ENCODE results near the gene CCND2. TPM values are rescaled to one million over a fixed set of nuclear protein-coding genes. Genes with fewer than 3 reads are reported as not detected.

Gene CCND2
- total RNA-seq = 57.7 TPM
- long read RNA-seq, full-length matches to known transcripts = 43 of 53 reads
- long read RNA-seq, partial matches to known transcripts = 1 of 53 reads
- long read RNA-seq, other reads (novel, unspliced or antisense) = 9 of 53 reads

DNA sequence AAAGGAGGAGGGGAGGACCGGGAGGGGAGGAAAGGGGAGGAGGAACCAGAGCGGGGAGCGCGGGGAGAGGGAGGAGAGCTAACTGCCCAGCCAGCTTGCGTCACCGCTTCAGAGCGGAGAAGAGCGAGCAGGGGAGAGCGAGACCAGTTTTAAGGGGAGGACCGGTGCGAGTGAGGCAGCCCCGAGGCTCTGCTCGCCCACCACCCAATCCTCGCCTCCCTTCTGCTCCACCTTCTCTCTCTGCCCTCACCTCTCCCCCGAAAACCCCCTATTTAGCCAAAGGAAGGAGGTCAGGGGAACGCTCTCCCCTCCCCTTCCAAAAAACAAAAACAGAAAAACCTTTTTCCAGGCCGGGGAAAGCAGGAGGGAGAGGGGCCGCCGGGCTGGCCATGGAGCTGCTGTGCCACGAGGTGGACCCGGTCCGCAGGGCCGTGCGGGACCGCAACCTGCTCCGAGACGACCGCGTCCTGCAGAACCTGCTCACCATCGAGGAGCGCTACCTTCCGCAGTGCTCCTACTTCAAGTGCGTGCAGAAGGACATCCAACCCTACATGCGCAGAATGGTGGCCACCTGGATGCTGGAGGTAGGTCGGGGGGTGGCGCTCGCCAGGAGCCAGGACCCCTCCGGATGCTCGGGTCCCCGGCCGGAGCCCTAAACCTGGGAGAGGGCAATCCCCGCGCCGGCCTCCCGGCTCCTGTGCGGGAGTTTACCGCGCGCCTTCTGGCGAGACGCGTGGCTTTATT is at the start of gene CCND2:
Gene CCND2, plus strand, starts transcription at position 111 of the 744 bp plus-strand sequence. Its CDS starts 279 bp downstream, at position 390.
- TF ChIP-seq CTCF (IDR thresholded peaks at IDR 0.05) = no peak
- peaks cover 82% of the 10 kb centered on the region for H3K4me1 ChIP-seq
- ATAC-seq (peak; percentile 75 to 76), DNase-seq (peak; percentile 89)
- H3K9me3 ChIP-seq = no peaks in the 10 kb centered on the region
- peak within 1 kb of the TSS; percentile 87 for H3K27ac ChIP-seq
- H3K4me3 ChIP-seq = peak within 1 kb of the TSS; percentile 77
- intact Hi-C loops (cut with DNase I) = no loop called here
- peaks cover 5% of the 10 kb centered on the region for H3K36me3 ChIP-seq
- H3K27me3 ChIP-seq (ENCODE audit: low read depth) = peaks cover 47% of the 10 kb centered on the region

DNA sequence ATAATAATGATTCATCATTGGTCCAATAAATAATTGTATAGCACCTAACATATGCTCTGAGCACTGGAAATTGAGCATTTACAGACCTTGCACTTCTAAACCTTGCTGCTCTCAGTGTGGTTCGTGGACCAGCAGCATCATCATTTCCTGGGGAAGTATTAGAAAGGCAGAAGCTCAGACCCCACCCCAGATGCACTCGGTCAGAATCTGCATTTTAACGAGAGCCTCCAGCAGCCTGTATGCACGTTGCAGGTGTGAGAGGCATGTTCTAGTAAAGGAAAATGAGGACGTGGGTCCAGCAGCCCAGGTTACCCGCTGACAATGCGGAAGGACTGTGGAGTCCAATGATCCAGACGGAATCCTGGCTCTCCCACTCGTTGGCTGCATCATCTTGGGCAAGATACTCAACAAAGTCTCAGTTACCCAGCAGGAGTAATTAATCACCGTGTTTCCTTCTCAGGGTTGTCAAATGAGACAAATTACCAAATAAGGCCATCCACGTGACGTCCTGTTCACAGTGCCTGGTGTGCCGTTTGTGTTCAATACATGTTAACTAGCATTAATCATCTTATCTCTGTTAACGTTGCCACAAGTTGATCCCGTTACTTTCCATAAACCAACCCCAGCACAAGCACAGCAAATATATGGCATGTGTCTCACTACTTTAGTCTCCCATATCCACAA is 49.2 kb upstream of the CCND2 start:
- ATAC-seq (no peak), DNase-seq (no peak)
- H3K36me3 ChIP-seq = no peaks in the 10 kb centered on the region
- no peaks in the 10 kb centered on the region for H3K9me3 ChIP-seq
- intact Hi-C loops (cut with DNase I) = no loop called here
- TF ChIP-seq CTCF (IDR thresholded peaks at IDR 0.05) = no peak
- peaks cover 7% of the 10 kb centered on the region for H3K4me1 ChIP-seq
- no peak overlapping the region for H3K27ac ChIP-seq
- no peak overlapping the region for H3K4me3 ChIP-seq
- no peaks in the 10 kb centered on the region for H3K27me3 ChIP-seq (ENCODE audit: low read depth)

DNA sequence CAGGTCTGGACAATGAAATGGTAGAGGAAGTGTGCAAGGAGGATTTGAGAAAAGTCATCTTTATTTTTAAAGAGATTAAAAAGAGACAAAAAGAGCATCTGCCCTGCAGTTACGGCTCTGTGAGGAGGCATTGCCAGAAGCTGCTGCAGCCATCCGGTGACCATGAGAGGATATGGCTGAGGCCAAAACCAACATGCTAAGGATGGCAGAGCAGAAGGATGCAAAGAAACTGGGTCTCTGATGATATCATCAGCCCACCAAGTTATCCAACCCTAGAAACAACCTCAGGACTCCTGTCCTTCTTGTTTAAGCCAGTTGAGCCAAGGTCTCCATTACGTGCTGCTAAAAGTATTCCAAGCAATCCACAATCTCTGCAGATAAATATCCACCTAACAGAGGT is 48.0 kb upstream of the CCND2 start:
- no peak for TF ChIP-seq CTCF (IDR thresholded peaks at IDR 0.05)
- Histone ChIP-seq H3K4me1 (peaks cover 7% of the 10 kb centered on the region), H3K27ac (no peak overlapping the region), H3K4me3 (no peak overlapping the region), H3K9me3 (no peaks in the 10 kb centered on the region), H3K27me3 (ENCODE audit: low read depth) (no peaks in the 10 kb centered on the region), H3K36me3 (no peaks in the 10 kb centered on the region)
- intact Hi-C loops (cut with DNase I) = no loop called here
- DNase-seq (no peak), ATAC-seq (no peak)

DNA sequence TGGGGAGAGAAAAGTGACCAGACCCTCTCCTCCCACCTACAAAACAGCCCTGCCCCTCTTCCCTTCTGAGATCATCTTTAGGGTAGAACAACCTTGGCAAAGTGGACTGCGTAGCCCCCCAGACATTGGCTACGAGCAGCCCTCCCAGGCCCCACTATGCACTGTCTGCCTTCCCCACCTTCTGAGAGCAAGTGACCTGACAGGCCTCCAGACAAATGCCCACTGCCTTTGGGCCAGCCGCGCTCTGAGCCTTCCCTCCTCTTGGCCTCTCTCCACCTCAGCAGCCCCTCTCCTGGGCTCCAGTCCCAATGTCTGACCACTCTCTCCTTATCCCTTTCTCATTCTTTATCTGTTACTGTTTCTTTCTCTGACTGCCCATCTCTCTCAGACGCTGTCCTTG is 46.5 kb upstream of the CCND2 start:
- no peak for TF ChIP-seq CTCF (IDR thresholded peaks at IDR 0.05)
- H3K27me3 ChIP-seq (ENCODE audit: low read depth) = no peaks in the 10 kb centered on the region
- ATAC-seq (no peak), DNase-seq (no peak)
- H3K36me3 ChIP-seq = no peaks in the 10 kb centered on the region
- H3K9me3 ChIP-seq = no peaks in the 10 kb centered on the region
- intact Hi-C loops (cut with DNase I) = no loop called here
- peaks cover 7% of the 10 kb centered on the region for H3K4me1 ChIP-seq
- no peak overlapping the region for H3K27ac ChIP-seq
- H3K4me3 ChIP-seq = no peak overlapping the region

DNA sequence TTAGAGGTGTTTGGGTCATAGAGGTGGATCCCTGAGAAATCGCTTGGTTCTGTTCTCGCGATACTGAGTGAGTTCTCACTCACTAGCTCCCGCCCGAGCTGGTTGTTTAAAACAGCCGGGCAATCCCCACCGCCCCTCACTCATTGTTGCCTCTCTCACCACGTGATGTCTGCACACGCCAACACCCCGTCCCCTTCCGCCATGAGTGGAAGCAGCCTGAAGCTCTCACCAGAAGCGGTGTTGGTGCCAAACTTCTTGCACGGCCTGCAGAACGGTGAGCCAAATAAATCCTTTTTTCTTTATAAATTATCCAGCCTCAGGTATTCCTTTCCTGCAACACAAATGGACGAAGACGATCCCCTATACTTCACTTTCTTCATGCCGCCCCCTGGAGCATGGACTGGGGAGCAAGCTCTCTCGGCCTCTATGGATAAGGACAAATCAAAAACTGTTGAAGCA is 45.4 kb upstream of the CCND2 start:
- no peak for ATAC-seq
- no peak for DNase-seq
- H3K4me1 ChIP-seq = peaks cover 7% of the 10 kb centered on the region
- no peaks in the 10 kb centered on the region for H3K36me3 ChIP-seq
- TF ChIP-seq CTCF (IDR thresholded peaks at IDR 0.05) = no peak
- no peak overlapping the region for H3K4me3 ChIP-seq
- no peaks in the 10 kb centered on the region for H3K9me3 ChIP-seq
- no peak overlapping the region for H3K27ac ChIP-seq
- intact Hi-C loops (cut with DNase I) = no loop called here
- H3K27me3 ChIP-seq (ENCODE audit: low read depth) = no peaks in the 10 kb centered on the region

Measured in lower lobe of right lung (tissue), 2 donors.